Cardiac fibroblast (primary cell): ENCODE data around the gene MSGN1.

Experiments
- DNase-seq, 2 donors: peaks; one replicate each; pipeline versions ENCODE4 v3.0.0 to v3.0.0-alpha.2; 2010; ENCODE audit warnings: low read depth in 2 of 2
- H3K4me3 ChIP-seq, 2 donors: replicated peaks in 1 of 2; 1 replicate in 1 of 2; 2 replicates in 1 of 2; pipeline ENCODE4 v1.5.1; 2011; ENCODE audit warnings: low read depth in 2 of 2, low read length in 2 of 2, mild to moderate bottlenecking in 2 of 2, moderate library complexity in 1 of 2
- TF ChIP-seq, protein P1 (sequence below): IDR thresholded peaks from one replicate; pipeline ENCODE4 v1.5.1; 2011; ENCODE audit warnings: low read depth, mild to moderate bottlenecking, low read length, inconsistent platforms

The MSGN1 gene

DNA sequence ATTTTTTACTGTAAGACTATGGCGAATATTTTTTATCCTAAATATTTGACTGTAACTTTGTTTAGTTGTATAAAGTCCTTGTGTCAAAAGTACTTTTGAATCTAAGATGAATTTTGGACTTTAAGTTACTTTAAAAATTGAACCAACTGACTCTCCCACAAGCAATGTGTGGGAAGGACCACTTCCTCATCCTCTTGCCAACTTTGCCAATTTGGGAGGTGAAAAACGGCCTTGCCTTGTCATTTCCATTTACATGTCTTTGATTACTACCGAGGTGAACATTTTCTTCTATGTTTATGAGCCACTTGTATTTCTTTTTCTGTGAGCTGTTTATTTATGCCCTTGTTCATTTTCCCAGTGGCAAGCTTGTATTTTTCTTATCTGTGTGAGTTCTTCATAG is 12.8 kb upstream of the MSGN1 start:
- TF ChIP-seq, protein P1, sequence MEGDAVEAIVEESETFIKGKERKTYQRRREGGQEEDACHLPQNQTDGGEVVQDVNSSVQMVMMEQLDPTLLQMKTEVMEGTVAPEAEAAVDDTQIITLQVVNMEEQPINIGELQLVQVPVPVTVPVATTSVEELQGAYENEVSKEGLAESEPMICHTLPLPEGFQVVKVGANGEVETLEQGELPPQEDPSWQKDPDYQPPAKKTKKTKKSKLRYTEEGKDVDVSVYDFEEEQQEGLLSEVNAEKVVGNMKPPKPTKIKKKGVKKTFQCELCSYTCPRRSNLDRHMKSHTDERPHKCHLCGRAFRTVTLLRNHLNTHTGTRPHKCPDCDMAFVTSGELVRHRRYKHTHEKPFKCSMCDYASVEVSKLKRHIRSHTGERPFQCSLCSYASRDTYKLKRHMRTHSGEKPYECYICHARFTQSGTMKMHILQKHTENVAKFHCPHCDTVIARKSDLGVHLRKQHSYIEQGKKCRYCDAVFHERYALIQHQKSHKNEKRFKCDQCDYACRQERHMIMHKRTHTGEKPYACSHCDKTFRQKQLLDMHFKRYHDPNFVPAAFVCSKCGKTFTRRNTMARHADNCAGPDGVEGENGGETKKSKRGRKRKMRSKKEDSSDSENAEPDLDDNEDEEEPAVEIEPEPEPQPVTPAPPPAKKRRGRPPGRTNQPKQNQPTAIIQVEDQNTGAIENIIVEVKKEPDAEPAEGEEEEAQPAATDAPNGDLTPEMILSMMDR: no peak
- H3K4me3 ChIP-seq: no peak overlapping the region
- DNase-seq: no peak

- H3K4me3 ChIP-seq: no peak overlapping the region
- TF ChIP-seq, protein P1: no peak
- no peak for DNase-seq
Measured at GRCh38 chr2:17804358-17804757, 11.9 kb upstream of the MSGN1 start.

- no peak overlapping the region for H3K4me3 ChIP-seq
- no peak for DNase-seq
- TF ChIP-seq, protein P1: no peak
Measured at GRCh38 chr2:17805166-17805565, 11.1 kb upstream of the MSGN1 start.

DNA sequence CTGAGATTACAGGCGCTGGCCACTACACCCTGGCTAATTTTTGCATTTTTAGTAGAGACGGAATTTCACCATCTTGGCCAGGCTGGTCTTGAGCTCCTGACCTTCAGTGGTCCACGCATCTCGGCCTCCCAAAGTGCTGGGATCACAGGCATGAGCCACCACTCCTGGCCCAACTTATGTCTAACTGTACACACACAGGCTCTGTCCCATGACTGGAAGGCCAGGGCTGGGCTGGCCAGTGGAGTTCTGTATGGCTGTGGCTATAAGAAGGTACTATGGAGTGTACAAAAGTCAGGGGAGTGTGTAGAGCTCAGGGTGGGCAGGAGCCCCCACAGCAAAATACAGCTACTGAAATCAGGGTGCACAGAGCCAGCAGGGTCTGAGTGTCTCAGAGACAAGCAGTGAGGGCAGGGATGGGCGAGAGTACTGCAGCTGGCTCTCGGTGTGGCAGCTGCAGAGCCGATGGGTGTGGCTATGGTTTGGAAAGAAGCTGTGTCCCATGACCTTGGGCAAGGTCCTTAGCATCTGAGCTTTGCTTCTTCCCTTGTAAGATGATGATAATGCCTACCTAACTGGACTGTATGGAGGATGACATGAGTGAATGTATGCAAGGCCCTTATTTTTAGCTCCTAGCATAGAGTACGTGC is 10.4 kb upstream of the MSGN1 start:
- no peak overlapping the region for H3K4me3 ChIP-seq
- no peak for DNase-seq
- TF ChIP-seq, protein P1: no peak

- no peak overlapping the region for H3K4me3 ChIP-seq
- peak in 1 of 2 donors; percentile 73 for DNase-seq
- TF ChIP-seq, protein P1: no peak
Measured at GRCh38 chr2:17813010-17813741, 3.1 kb upstream of the MSGN1 start.

DNA sequence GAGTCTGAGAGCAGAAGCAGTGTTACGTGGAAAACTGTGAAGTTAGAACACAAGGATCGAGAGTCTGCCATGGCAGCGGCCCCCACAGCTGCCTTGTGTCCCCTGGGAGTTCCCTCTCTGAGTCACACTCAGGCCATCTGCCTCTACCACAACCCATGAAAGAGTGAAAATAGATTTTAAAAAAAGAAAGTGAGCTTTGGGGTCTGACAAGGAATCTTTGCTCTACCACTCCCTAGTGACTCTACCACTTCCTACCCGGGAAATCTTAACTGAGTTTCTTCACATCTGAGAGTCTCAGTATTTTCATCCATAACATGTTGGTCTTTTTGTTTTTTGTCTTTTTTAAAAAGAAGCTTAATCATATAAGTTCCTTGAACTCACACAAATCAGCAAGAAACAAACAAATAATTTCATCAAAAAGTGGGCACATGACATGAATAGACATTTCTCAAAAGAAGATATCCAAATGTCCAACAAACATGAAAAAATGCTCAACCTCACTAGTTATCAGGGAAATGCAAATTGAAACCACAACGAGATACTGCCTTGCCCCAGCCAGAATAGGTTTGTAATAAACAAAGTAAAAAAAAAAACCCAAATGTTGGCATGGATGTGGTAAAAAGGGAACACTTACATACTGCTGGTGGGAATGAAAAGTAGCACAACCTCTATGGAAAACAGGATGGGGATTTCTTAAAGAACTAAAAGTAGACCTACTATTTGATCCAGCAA is 2.4 kb upstream of the MSGN1 start:
- TF ChIP-seq, protein P1: no peak
- DNase-seq: peak; percentile 32 to 81
- H3K4me3 ChIP-seq: no peak overlapping the region
